ENCODE measurements around the gene EDC3.
"Not testable (repeated sequence)": the region's sequence is repeated elsewhere in the genome, so short reads cannot be mapped to it uniquely, and the experiment has no call there.

The EDC3 gene

GRCh38 chr15:74603026-74603788, 92.6 kb downstream of the EDC3 start:
- Histone ChIP-seq H3K9ac (ENCODE audit: low read depth, low read length) (no peak overlapping the region), H3K4me1 (ENCODE audit: control insufficient read depth, insufficient read depth, low read length) (peaks cover 12% of the 10 kb centered on the region), H3K27me3 (ENCODE audit: control insufficient read depth, insufficient read depth, low read length) (peaks cover 12% of the 10 kb centered on the region), H3K9me3 (replicated peaks; ENCODE audit: low read length) (no peaks in the 10 kb centered on the region), H3K36me3 (ENCODE audit: insufficient read depth, low read length) (no peaks in the 10 kb centered on the region), H3K4me3 (ENCODE audit: low read length) (no peak overlapping the region), H3K4me2 (ENCODE audit: low read length) (no peak overlapping the region)

- peak overlapping the region; percentile 92 for H3K4me2 ChIP-seq (ENCODE audit: low read length)
- peaks cover 16% of the 10 kb centered on the region for H3K4me1 ChIP-seq (ENCODE audit: control insufficient read depth, insufficient read depth, low read length)
- no peaks in the 10 kb centered on the region for H3K27me3 ChIP-seq (ENCODE audit: control insufficient read depth, insufficient read depth, low read length)
- H3K9ac ChIP-seq (ENCODE audit: low read depth, low read length): peak overlapping the region; percentile 78
- peak overlapping the region; percentile 78 for H3K4me3 ChIP-seq (ENCODE audit: low read length)
- H3K36me3 ChIP-seq (ENCODE audit: insufficient read depth, low read length): no peaks in the 10 kb centered on the region
- no peaks in the 10 kb centered on the region for H3K9me3 ChIP-seq (replicated peaks; ENCODE audit: low read length)
Observed at GRCh38 chr15:74599156-74599555, 96.7 kb downstream of the EDC3 start.

DNA sequence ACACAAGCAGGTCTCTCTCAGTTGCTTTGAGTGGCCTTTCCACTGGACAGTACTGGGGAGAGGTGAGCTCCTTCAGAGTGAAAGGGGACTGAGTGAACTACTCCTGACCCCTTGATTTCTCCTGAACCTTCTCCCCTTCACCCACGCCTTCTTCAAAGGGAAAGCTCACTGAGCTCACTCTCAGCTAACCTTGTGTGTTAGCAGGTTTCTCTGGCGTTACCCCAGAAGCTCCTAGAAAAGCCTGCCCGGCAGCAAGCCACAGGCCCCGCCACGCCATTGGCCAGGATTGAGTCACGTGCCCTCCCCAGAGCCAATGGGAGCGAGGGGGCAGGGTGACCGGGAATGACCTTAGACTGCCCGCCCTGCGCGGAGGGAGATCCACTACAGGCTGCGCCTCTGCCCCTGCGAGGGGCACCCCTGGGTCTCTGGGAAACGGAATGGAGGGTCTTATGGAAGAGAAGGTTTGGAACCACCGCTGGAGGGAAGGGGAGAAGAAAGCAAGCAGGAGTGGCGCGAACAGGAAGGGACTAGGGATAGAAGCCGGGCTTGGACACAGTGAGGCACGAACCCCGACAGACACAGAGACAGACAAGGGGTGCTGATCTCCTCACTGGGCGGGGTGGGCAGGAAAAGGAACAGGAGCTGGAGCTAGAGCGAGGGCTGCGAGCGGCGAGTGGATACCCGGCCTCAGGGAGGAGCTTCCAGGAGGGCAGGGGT, 97.5 kb downstream of the EDC3 start:
- Histone ChIP-seq H3K9me3 (replicated peaks; ENCODE audit: low read length) (no peaks in the 10 kb centered on the region), H3K4me3 (ENCODE audit: low read length) (peak overlapping the region; percentile 78), H3K4me1 (ENCODE audit: control insufficient read depth, insufficient read depth, low read length) (peaks cover 16% of the 10 kb centered on the region), H3K27me3 (ENCODE audit: control insufficient read depth, insufficient read depth, low read length) (no peaks in the 10 kb centered on the region), H3K36me3 (ENCODE audit: insufficient read depth, low read length) (no peaks in the 10 kb centered on the region), H3K4me2 (ENCODE audit: low read length) (peak overlapping the region; percentile 92), H3K9ac (ENCODE audit: low read depth, low read length) (peak overlapping the region; percentile 78)

- H3K9me3 ChIP-seq (replicated peaks; ENCODE audit: low read length); H3K27me3 ChIP-seq (ENCODE audit: control insufficient read depth, insufficient read depth, low read length); H3K4me3 ChIP-seq (ENCODE audit: low read length); H3K36me3 ChIP-seq (ENCODE audit: insufficient read depth, low read length); H3K9ac ChIP-seq (ENCODE audit: low read depth, low read length); H3K4me2 ChIP-seq (ENCODE audit: low read length): not testable (repeated sequence)
- peaks cover 16% of the 10 kb centered on the region for H3K4me1 ChIP-seq (ENCODE audit: control insufficient read depth, insufficient read depth, low read length)
Observed at GRCh38 chr15:74597146-74597705, 98.6 kb downstream of the EDC3 start.

GRCh38 chr15:74596736-74597135, 99.1 kb downstream of the EDC3 start:
- H3K4me1 ChIP-seq (ENCODE audit: control insufficient read depth, insufficient read depth, low read length): peaks cover 16% of the 10 kb centered on the region
- not testable (repeated sequence) for H3K4me2 ChIP-seq (ENCODE audit: low read length); H3K27me3 ChIP-seq (ENCODE audit: control insufficient read depth, insufficient read depth, low read length); H3K9ac ChIP-seq (ENCODE audit: low read depth, low read length); H3K9me3 ChIP-seq (replicated peaks; ENCODE audit: low read length); H3K36me3 ChIP-seq (ENCODE audit: insufficient read depth, low read length); H3K4me3 ChIP-seq (ENCODE audit: low read length)

GRCh38 chr15:74595271-74595670, 100.6 kb downstream of the EDC3 start:
- H3K4me2 ChIP-seq (ENCODE audit: low read length): no peak overlapping the region
- peaks cover 3% of the 10 kb centered on the region for H3K36me3 ChIP-seq (ENCODE audit: insufficient read depth, low read length)
- H3K4me1 ChIP-seq (ENCODE audit: control insufficient read depth, insufficient read depth, low read length): peaks cover 16% of the 10 kb centered on the region
- no peak overlapping the region for H3K9ac ChIP-seq (ENCODE audit: low read depth, low read length)
- no peaks in the 10 kb centered on the region for H3K9me3 ChIP-seq (replicated peaks; ENCODE audit: low read length)
- H3K4me3 ChIP-seq (ENCODE audit: low read length): no peak overlapping the region
- H3K27me3 ChIP-seq (ENCODE audit: control insufficient read depth, insufficient read depth, low read length): no peaks in the 10 kb centered on the region

DNA sequence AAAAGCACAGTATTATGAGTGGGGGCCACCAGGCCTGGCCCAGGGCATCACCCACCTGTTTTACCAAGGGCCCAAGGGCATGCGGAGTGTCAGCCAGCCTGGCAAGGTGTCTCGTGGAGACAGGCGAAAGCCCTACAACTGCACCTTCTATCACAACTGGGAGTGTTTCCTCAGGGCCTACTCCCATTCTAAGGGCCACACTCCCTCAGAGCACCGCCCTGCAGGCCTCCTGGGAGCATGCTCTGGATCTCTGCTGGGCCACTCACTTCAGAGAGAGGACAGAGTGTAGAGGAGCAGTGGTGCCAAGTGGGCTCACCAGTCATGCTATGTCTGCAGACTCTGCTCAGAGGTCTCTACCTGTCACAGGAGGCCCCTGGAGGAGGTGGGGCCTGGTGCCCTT, 101.4 kb downstream of the EDC3 start:
- no peaks in the 10 kb centered on the region for H3K9me3 ChIP-seq (replicated peaks; ENCODE audit: low read length)
- no peak overlapping the region for H3K4me3 ChIP-seq (ENCODE audit: low read length)
- H3K36me3 ChIP-seq (ENCODE audit: insufficient read depth, low read length): peaks cover 4% of the 10 kb centered on the region
- no peak overlapping the region for H3K4me2 ChIP-seq (ENCODE audit: low read length)
- H3K4me1 ChIP-seq (ENCODE audit: control insufficient read depth, insufficient read depth, low read length): peaks cover 11% of the 10 kb centered on the region
- no peaks in the 10 kb centered on the region for H3K27me3 ChIP-seq (ENCODE audit: control insufficient read depth, insufficient read depth, low read length)
- no peak overlapping the region for H3K9ac ChIP-seq (ENCODE audit: low read depth, low read length)

DNA sequence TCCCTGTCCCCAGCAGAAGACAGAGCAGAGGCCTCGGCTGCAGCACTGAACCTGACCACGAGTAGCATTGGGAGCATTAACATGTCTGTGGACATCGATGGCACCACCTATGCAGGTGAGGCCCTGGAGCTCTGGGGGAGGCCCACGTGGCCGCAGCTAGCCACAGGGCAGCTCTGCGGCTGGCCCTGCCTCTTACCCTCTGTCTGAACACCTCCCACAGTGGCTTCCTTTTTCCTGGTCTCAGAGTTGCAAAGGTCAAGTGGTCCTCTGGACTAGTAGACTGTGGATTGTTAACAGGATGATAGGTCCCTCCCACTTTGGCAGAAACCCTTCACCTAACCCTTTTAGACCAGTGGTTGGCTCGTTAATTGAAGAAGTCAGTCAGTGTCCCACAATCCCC, 102.7 kb downstream of the EDC3 start:
- no peak overlapping the region for H3K4me3 ChIP-seq (ENCODE audit: low read length)
- H3K9me3 ChIP-seq (replicated peaks; ENCODE audit: low read length): no peaks in the 10 kb centered on the region
- H3K4me2 ChIP-seq (ENCODE audit: low read length): no peak overlapping the region
- H3K36me3 ChIP-seq (ENCODE audit: insufficient read depth, low read length): peaks cover 4% of the 10 kb centered on the region
- no peaks in the 10 kb centered on the region for H3K27me3 ChIP-seq (ENCODE audit: control insufficient read depth, insufficient read depth, low read length)
- H3K9ac ChIP-seq (ENCODE audit: low read depth, low read length): no peak overlapping the region
- peaks cover 13% of the 10 kb centered on the region for H3K4me1 ChIP-seq (ENCODE audit: control insufficient read depth, insufficient read depth, low read length)

GRCh38 chr15:74592222-74592621, 103.6 kb downstream of the EDC3 start:
- Histone ChIP-seq H3K4me3 (ENCODE audit: low read length) (no peak overlapping the region), H3K36me3 (ENCODE audit: insufficient read depth, low read length) (peaks cover 4% of the 10 kb centered on the region), H3K27me3 (ENCODE audit: control insufficient read depth, insufficient read depth, low read length) (no peaks in the 10 kb centered on the region), H3K9me3 (replicated peaks; ENCODE audit: low read length) (no peaks in the 10 kb centered on the region), H3K9ac (ENCODE audit: low read depth, low read length) (no peak overlapping the region), H3K4me2 (ENCODE audit: low read length) (no peak overlapping the region), H3K4me1 (ENCODE audit: control insufficient read depth, insufficient read depth, low read length) (peaks cover 10% of the 10 kb centered on the region)

GRCh38 chr15:74589826-74590225, 106.0 kb downstream of the EDC3 start:
- Histone ChIP-seq H3K4me3 (ENCODE audit: low read length) (no peak overlapping the region), H3K4me2 (ENCODE audit: low read length) (no peak overlapping the region), H3K4me1 (ENCODE audit: control insufficient read depth, insufficient read depth, low read length) (peaks cover 10% of the 10 kb centered on the region), H3K36me3 (ENCODE audit: insufficient read depth, low read length) (peaks cover 4% of the 10 kb centered on the region), H3K9me3 (replicated peaks; ENCODE audit: low read length) (no peaks in the 10 kb centered on the region), H3K27me3 (ENCODE audit: control insufficient read depth, insufficient read depth, low read length) (no peaks in the 10 kb centered on the region), H3K9ac (ENCODE audit: low read depth, low read length) (no peak overlapping the region)

DNA sequence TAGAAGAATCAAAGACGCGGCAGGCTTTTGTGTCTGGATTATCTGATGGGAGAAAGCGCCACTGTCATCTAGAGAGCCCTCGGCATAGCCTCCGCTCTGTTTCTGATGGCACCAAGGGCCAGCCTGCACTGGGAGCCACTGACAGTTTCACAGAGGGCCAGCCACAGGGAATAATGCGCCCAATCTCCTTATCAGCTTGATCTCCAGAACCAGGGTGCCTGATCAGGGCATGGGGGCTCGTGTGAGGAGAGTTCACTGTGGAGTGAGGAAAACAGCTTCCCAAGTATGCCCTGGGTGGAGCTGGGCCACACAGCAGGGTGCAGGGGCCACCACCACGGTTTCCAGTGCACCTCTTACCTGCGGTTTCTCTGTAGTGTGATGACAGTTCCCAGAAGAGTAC, 110.0 kb downstream of the EDC3 start:
- Histone ChIP-seq H3K4me3 (ENCODE audit: low read length) (no peak overlapping the region), H3K9me3 (replicated peaks; ENCODE audit: low read length) (no peaks in the 10 kb centered on the region), H3K9ac (ENCODE audit: low read depth, low read length) (no peak overlapping the region), H3K4me1 (ENCODE audit: control insufficient read depth, insufficient read depth, low read length) (peaks cover 10% of the 10 kb centered on the region), H3K36me3 (ENCODE audit: insufficient read depth, low read length) (peaks cover 4% of the 10 kb centered on the region), H3K27me3 (ENCODE audit: control insufficient read depth, insufficient read depth, low read length) (no peaks in the 10 kb centered on the region), H3K4me2 (ENCODE audit: low read length) (no peak overlapping the region)

Data from skeletal muscle satellite cell (primary cell).